GM18951 (cell line): ENCODE data around the gene LDLRAD4.

Source experiments
- POLR2A ChIP-seq: IDR thresholded peaks from 4 replicates; pipeline ENCODE4 v1.6.1; 2011; ENCODE audit warnings: mild to moderate bottlenecking; ENCODE audit not compliant: insufficient read length, insufficient read depth; ENCODE audit errors: extremely low read depth
- in situ Hi-C: fragments of 300-500 bp; cut with MboI; formaldehyde crosslinking; loops from one replicate; pipeline ENCODE4 v1.12.0; 2022; ENCODE audit warnings: low sequenced_read_pairs, mixed read lengths, inconsistent platforms; ENCODE audit not compliant: unreplicated experiment

LDLRAD4 gene

GRCh38 chr18:13555192-13555591, 336.6 kb downstream of the LDLRAD4 start:
- no peak for TF ChIP-seq POLR2A
- in situ Hi-C loops: no loop called here

GRCh38 chr18:13555865-13556264, 337.3 kb downstream of the LDLRAD4 start:
- no peak for TF ChIP-seq POLR2A
- in situ Hi-C loops: no loop called here

- in situ Hi-C loops: no loop called here
- TF ChIP-seq POLR2A: no peak
Observed at GRCh38 chr18:13556502-13556901, 337.9 kb downstream of the LDLRAD4 start.

- no peak for TF ChIP-seq POLR2A
- in situ Hi-C loops: no loop called here
Observed at GRCh38 chr18:13558124-13558523, 339.6 kb downstream of the LDLRAD4 start.

GRCh38 chr18:13558790-13559189, 340.2 kb downstream of the LDLRAD4 start:
- TF ChIP-seq POLR2A: no peak
- in situ Hi-C loops: no loop called here

GRCh38 chr18:13559754-13560153, 341.2 kb downstream of the LDLRAD4 start:
- TF ChIP-seq POLR2A: no peak
- in situ Hi-C loops: loop anchor here (5.0 kb wide), 1 partner anchor 53 kb away; no protein-coding TSS in a partner anchor

- in situ Hi-C loops: loop anchor here (5.0 kb wide), 1 partner anchor 52 kb away; no protein-coding TSS in a partner anchor
Observed at GRCh38 chr18:13560306-13560705, 341.7 kb downstream of the LDLRAD4 start.

GRCh38 chr18:13562494-13563029, 344.0 kb downstream of the LDLRAD4 start:
- TF ChIP-seq POLR2A: no peak
- in situ Hi-C loops: loop anchor here (5.0 kb wide), 1 partner anchor 50 kb away; no protein-coding TSS in a partner anchor

More at GRCh38 chr18:13560306-13560705, 341.7 kb downstream of the LDLRAD4 start:
- no peak for TF ChIP-seq POLR2A

GRCh38 chr18:13563390-13563805, 344.8 kb downstream of the LDLRAD4 start:
- in situ Hi-C loops: loop anchor here (5.0 kb wide), 1 partner anchor 49 kb away; no protein-coding TSS in a partner anchor
- TF ChIP-seq POLR2A: no peak

GRCh38 chr18:13564579-13564978, 346.0 kb downstream of the LDLRAD4 start:
- in situ Hi-C loops: loop anchor here (5.0 kb wide), 1 partner anchor 48 kb away; no protein-coding TSS in a partner anchor
- TF ChIP-seq POLR2A: no peak

GRCh38 chr18:13565228-13565627, 346.7 kb downstream of the LDLRAD4 start:
- in situ Hi-C loops: no loop called here
- no peak for TF ChIP-seq POLR2A

- in situ Hi-C loops: no loop called here
Observed at GRCh38 chr18:13566941-13567746, 348.6 kb downstream of the LDLRAD4 start.

GRCh38 chr18:13568443-13569392, 350.2 kb downstream of the LDLRAD4 start:
- in situ Hi-C loops: no loop called here

More at GRCh38 chr18:13566941-13567746, 348.6 kb downstream of the LDLRAD4 start:
- TF ChIP-seq POLR2A: peak; percentile 54

GRCh38 chr18:13570216-13570615, 351.7 kb downstream of the LDLRAD4 start:
- no peak for TF ChIP-seq POLR2A
- in situ Hi-C loops: no loop called here

More at GRCh38 chr18:13568443-13569392, 350.2 kb downstream of the LDLRAD4 start:
- TF ChIP-seq POLR2A: no peak
